Parathyroid adenoma (tissue), 2 donors: ENCODE measurements around the gene RHEX.
"Not testable (repeated sequence)": the region's sequence is repeated elsewhere in the genome, so short reads cannot be mapped to it uniquely, and the experiment has no call there.

Experiments
- H2AFZ ChIP-seq: fragments of 300-600 bp; sonication (generic); one replicate; pipeline ENCODE4 v1.7.0; 2017; ENCODE audit warnings: antibody characterized with exemption, mild to moderate bottlenecking
- H3K27ac ChIP-seq: fragments of 300-600 bp; sonication (generic); one replicate; pipeline ENCODE4 v1.7.0; 2017
- H3K27me3 ChIP-seq: fragments of 300-600 bp; sonication (generic); one replicate; pipeline ENCODE4 v1.7.0; 2017; ENCODE audit warnings: low read length; ENCODE audit not compliant: control insufficient read depth, insufficient read depth
- H3K36me3 ChIP-seq: fragments of 300-600 bp; sonication (generic); one replicate; pipeline ENCODE4 v1.7.0; 2017; ENCODE audit warnings: low read length; ENCODE audit not compliant: control insufficient read depth, insufficient read depth
- H3K4me1 ChIP-seq: fragments of 300-600 bp; sonication (generic); one replicate; pipeline ENCODE4 v1.7.0; 2017; ENCODE audit warnings: control low read depth
- H3K4me2 ChIP-seq: fragments of 300-600 bp; sonication (generic); one replicate; pipeline ENCODE4 v1.7.0; 2017; ENCODE audit warnings: low read length
- H3K4me3 ChIP-seq: fragments of 300-600 bp; sonication (generic); one replicate; pipeline ENCODE4 v1.7.0; 2017; ENCODE audit warnings: low read depth, low read length
- H3K79me2 ChIP-seq: fragments of 300-600 bp; sonication (generic); one replicate; pipeline ENCODE4 v1.7.0; 2017; ENCODE audit warnings: control low read depth
- H3K9ac ChIP-seq: fragments of 300-600 bp; sonication (generic); one replicate; pipeline ENCODE4 v1.7.0; 2017; ENCODE audit warnings: mild to moderate bottlenecking
- H3K9me3 ChIP-seq: fragments of 300-600 bp; sonication (generic); one replicate; pipeline ENCODE4 v1.7.0; 2017; ENCODE audit warnings: low read length; ENCODE audit not compliant: control insufficient read depth
- TF ChIP-seq, protein P1 (sequence below): fragments of 300-600 bp; sonication (generic); IDR thresholded peaks from one replicate; pipeline ENCODE4 v1.7.0; 2017; ENCODE audit warnings: antibody characterized with exemption, mild to moderate bottlenecking
- donor health status: primary hyperparathyroidism.

RHEX gene

DNA sequence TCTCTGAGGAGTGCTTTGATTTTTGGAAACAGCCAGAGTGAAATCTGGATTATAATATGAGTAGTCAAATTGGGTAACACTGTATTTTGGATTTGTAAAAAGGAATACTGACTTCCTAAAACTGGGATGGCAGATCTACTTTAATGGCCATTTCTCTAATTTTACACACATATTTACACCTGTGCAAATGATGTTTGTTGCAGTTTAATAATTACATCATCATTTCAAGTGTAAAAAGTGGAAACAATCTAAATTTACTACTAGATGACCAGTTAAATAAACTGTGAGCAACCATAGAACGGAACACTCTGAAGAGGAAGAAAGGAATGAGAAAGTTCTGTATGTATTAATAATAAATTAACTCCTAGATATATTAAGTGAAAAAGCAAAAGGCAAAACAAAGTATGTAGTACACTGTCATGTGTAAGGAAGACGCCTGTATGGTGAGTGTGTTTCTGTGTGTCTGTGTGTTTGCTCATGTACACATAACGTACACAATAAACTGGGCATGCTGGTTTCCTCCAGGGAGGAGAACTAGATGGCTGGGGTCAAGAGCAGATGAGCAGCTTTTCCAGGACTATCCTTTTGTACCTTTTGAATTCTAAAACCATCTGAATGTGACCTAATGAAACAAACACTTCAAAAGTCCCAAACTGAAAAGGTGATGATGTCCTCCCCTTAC, 2.9 kb upstream of the RHEX start:
- TF ChIP-seq, protein P1, sequence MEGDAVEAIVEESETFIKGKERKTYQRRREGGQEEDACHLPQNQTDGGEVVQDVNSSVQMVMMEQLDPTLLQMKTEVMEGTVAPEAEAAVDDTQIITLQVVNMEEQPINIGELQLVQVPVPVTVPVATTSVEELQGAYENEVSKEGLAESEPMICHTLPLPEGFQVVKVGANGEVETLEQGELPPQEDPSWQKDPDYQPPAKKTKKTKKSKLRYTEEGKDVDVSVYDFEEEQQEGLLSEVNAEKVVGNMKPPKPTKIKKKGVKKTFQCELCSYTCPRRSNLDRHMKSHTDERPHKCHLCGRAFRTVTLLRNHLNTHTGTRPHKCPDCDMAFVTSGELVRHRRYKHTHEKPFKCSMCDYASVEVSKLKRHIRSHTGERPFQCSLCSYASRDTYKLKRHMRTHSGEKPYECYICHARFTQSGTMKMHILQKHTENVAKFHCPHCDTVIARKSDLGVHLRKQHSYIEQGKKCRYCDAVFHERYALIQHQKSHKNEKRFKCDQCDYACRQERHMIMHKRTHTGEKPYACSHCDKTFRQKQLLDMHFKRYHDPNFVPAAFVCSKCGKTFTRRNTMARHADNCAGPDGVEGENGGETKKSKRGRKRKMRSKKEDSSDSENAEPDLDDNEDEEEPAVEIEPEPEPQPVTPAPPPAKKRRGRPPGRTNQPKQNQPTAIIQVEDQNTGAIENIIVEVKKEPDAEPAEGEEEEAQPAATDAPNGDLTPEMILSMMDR, result no peak
- Histone ChIP-seq H3K4me2 (no peak overlapping the region), H3K27me3 (no peaks in the 10 kb centered on the region), H3K36me3 (no peaks in the 10 kb centered on the region), H3K9me3 (no peaks in the 10 kb centered on the region), H3K4me3 (no peak overlapping the region), H2AFZ (no peak overlapping the region), H3K4me1 (no peaks in the 10 kb centered on the region), H3K9ac (no peak overlapping the region), H3K79me2 (no peaks in the 10 kb centered on the region), H3K27ac (no peak overlapping the region)

DNA sequence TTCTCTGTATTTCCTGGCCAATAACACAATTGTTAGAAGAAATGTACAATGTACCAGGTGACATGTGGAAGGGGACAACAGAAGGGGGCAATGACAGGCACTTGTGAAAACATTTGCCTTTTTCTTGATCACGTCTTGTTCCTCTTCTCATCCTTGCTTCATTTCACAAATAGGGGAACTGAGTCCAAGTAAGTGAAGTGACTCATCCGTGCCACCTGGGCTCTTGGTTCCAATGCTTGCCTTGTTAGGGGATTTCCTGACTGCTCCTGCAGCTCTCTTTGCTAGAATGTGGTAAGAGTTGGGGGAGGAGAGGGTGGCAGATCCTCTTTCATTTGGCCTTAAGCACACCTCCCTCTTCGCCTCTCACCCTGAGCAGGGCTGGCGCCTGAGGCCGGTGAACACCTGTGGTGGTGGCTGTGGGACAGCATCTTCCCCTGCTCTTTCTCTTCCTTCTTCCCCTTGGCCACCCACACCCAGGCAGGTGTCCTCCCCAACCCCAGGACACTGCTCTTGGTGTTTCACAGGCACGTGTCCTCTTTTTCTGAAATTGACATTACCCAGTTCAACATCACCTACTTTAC, 2.2 kb upstream of the RHEX start:
- Histone ChIP-seq H3K4me3 (no peak overlapping the region), H3K4me1 (no peaks in the 10 kb centered on the region), H3K27me3 (no peaks in the 10 kb centered on the region), H3K9ac (no peak overlapping the region), H3K27ac (no peak overlapping the region), H3K79me2 (no peaks in the 10 kb centered on the region), H3K36me3 (no peaks in the 10 kb centered on the region), H3K4me2 (no peak overlapping the region), H3K9me3 (no peaks in the 10 kb centered on the region), H2AFZ (no peak overlapping the region)
- TF ChIP-seq, protein P1, result no peak

DNA sequence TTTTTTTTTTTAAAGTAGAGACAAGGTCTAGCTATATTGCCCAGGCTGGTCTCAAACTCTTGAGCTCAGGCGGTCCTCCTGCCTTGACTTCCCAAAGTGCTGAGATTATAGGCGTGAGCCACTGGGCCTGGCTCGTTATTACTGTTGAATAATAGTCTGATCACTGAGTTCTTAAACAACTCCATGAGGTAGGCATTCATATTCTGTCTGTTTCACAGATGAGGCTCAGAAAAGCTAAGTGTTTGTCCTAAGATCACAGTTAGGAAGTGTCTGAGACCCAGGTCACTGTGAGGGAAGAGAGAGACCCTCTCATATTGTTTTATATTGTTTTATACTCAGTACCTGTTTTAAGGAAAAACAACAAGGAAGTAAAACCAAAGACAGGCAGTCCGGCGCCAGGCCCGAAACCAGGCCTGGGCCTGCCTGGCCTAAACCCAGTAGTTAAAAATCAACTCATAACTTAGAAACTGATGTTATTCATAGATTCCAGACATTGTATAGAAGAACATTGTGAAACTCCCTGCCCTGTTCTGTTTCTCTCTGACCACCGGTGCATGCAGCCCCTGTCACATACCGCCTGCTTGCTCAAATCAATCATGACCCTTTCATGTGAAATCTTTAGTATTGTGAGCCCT, 625 bp upstream of the RHEX start:
- H3K27ac ChIP-seq, H3K4me1 ChIP-seq, H3K9ac ChIP-seq, H3K4me2 ChIP-seq, H3K4me3 ChIP-seq, H2AFZ ChIP-seq, H3K9me3 ChIP-seq, H3K36me3 ChIP-seq, H3K27me3 ChIP-seq, H3K79me2 ChIP-seq: not testable (repeated sequence)

DNA sequence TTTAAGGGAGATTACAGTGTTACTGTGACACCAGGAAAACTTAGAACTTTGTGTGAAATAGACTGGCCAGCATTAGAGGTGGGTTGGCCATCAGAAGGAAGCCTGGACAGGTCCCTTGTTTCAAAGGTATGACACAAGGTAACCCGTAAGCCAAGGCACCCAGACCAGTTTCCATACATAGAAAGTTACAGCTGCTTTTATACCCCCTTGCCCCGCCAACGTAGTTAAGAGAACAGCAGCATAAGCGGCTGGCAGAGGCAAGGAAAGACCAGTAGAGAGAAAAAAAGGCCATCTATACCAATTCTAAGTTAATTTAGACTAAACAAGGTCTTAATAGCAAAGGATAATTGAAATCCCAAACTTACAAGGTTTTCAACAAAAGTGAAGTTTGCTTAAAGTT, 643 bp downstream of the RHEX start:
- H3K4me3 ChIP-seq, H3K27me3 ChIP-seq, H3K36me3 ChIP-seq, H3K4me2 ChIP-seq, H2AFZ ChIP-seq, H3K9ac ChIP-seq, H3K79me2 ChIP-seq, H3K4me1 ChIP-seq, H3K9me3 ChIP-seq, H3K27ac ChIP-seq: not testable (repeated sequence)

DNA sequence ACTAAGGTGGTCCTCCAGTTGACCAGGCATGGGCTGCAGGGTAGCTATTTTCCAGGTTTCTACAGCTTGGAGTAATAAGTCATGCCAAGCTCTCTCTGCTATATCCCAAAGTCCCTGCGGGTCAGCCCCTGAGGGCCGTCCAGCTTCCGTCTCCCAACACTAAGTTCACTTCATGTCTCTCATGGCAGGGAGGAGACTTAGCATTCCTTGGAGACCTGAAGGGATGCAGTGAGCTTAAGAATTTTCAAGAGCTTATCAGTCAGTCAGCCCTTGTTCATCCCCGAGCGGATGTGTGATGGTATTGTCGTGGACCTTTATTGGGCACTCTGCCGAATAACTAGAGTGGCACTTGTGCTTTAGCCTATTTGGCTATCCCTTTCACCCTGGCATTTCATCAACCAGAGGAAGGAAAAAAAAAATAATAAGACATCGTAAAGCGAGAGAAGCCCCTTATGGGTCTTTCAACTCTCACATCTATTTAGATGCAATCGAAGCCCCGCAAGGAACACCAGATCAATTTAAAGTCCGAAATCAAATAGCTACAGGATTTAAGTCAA, 2.2 kb downstream of the RHEX start:
- H3K36me3 ChIP-seq, H3K4me3 ChIP-seq, H3K9me3 ChIP-seq, H2AFZ ChIP-seq, H3K4me1 ChIP-seq, H3K27me3 ChIP-seq, H3K4me2 ChIP-seq, H3K9ac ChIP-seq, H3K27ac ChIP-seq, H3K79me2 ChIP-seq: not testable (repeated sequence)

DNA sequence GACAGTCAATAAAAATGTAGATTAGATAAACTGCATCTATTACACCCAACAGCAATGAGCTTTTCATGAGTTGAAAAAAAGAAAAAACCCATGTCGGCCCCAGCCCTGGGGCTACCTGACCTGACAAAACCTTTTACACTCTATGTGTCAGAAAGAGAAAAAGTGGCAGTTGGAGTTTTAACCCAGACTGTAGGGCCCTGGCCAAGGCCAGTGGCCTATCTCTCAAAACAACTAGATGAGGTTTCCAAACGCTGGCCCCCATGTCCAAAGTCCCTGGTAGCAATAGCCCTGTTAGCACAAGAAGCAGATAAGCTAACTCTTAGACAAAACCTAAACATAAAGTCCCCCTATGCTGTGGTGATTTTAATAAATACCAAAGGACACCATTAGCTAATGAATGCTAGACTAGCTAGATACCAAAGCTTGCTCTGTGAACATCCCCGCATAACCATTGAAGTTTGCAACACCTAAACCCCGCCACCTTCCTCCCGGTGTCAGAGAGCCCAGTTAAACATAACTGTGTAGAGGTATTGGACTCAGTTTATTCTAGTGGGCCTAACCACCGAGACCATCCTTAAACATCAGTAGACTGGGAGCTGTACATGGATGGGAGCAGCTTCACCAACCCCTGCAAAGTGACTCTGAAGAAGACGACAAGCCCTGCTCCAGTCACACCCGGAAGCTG, 2.8 kb downstream of the RHEX start:
- not testable (repeated sequence) for H3K27me3 ChIP-seq, H3K4me1 ChIP-seq, H3K4me2 ChIP-seq, H3K9ac ChIP-seq, H3K79me2 ChIP-seq, H3K36me3 ChIP-seq, H3K27ac ChIP-seq, H3K4me3 ChIP-seq, H2AFZ ChIP-seq, H3K9me3 ChIP-seq

DNA sequence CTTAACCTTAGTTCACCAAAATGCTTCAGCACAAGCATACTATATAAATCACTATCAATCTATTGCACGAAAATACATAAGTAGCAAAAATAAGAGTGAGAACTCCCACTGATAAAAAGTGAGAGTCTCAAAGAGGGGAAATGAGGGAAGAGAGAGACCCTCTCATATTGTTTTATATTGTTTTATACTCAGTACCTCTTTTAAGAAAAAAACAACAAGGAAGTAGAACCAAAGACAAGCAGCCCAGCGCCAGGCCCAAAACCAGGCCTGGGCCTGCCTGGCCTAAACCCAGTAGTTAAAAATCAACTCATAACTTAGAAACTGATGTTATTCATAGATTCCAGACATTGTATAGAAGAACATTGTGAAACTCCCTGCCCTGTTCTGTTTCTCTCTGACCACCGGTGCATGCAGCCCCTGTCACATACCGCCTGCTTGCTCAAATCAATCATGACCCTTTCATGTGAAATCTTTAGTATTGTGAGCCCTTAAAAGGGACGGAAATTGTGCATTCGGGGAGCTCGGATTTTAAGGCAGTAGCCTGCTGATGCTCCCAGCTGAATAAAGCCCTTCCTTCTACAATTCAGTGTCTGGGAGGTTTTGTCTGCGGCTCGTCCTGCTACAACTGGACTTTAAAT, 5.4 kb downstream of the RHEX start:
- H3K4me1 ChIP-seq, H2AFZ ChIP-seq, H3K9me3 ChIP-seq, H3K27ac ChIP-seq, H3K4me2 ChIP-seq, H3K79me2 ChIP-seq, H3K27me3 ChIP-seq, H3K9ac ChIP-seq, H3K4me3 ChIP-seq, H3K36me3 ChIP-seq: not testable (repeated sequence)
